CD14-positive monocyte (primary cell): ENCODE data around the gene PRL. TPM values are rescaled to one million over a fixed set of nuclear protein-coding genes. Genes with fewer than 3 reads are reported as not detected.

Source experiments
- DNase-seq, 3 donors: peaks; one replicate each; pipeline ENCODE4 v3.0.0-alpha.2; 2011 to 2022
- H2AFZ ChIP-seq: 2 replicates; pipeline ENCODE4 v1.6.0; 2012; ENCODE audit warnings: mild to moderate bottlenecking, low read depth, low read length, inconsistent platforms; ENCODE audit not compliant: insufficient read depth, poor library complexity, severe bottlenecking
- H3K27ac ChIP-seq, 2 donors: 1 replicate in 1 of 2; 2 replicates in 1 of 2; pipeline ENCODE4 v1.5.1; 2012 to 2013; ENCODE audit warnings: low read length in 2 of 2, control low read depth in 1 of 2, inconsistent platforms in 1 of 2, low read depth in 1 of 2, mild to moderate bottlenecking in 1 of 2
- H3K27me3 ChIP-seq, 2 donors: one replicate each; pipeline versions ENCODE4 v1.6.0 to v1.6.1; 2011 to 2013; ENCODE audit warnings: low read length in 2 of 2; ENCODE audit not compliant: control insufficient read depth in 2 of 2, insufficient read depth in 2 of 2
- H3K36me3 ChIP-seq, 2 donors: replicated peaks in 1 of 2; 1 replicate in 1 of 2; 2 replicates in 1 of 2; pipeline versions ENCODE4 v1.5.1 to v1.6.1; 2012 to 2013; ENCODE audit warnings: low read length in 2 of 2, control low read depth in 1 of 2, inconsistent platforms in 1 of 2, mild to moderate bottlenecking in 1 of 2; ENCODE audit not compliant: insufficient read depth in 2 of 2, control insufficient read depth in 1 of 2
- H3K4me1 ChIP-seq, 2 donors: 1 replicate in 1 of 2; 2 replicates in 1 of 2; pipeline versions ENCODE4 v1.5.1 to v1.6.1; 2012 to 2013; ENCODE audit warnings: low read length in 2 of 2, control low read depth in 1 of 2, inconsistent platforms in 1 of 2, mild to moderate bottlenecking in 1 of 2, moderate library complexity in 1 of 2; ENCODE audit not compliant: insufficient read depth in 2 of 2, control insufficient read depth in 1 of 2
- H3K4me2 ChIP-seq: replicated peaks from 2 replicates; pipeline ENCODE3; 2012; ENCODE audit warnings: low read length, moderate library complexity, mild to moderate bottlenecking; ENCODE audit not compliant: poor library complexity, severe bottlenecking; ENCODE audit errors: extremely low read depth
- H3K4me3 ChIP-seq, 3 experiments: fragments of 200-600 bp in 1 of 3; sonication (generic) in 1 of 3; replicated peaks in 1 of 3; 1 replicate in 2 of 3; 2 replicates in 1 of 3; pipeline ENCODE4 v1.5.1; 2011 to 2013; ENCODE audit warnings: low read length in 3 of 3, mild to moderate bottlenecking in 3 of 3, control low read depth in 2 of 3, low read depth in 2 of 3, inconsistent platforms in 1 of 3, moderate library complexity in 1 of 3
- H3K79me2 ChIP-seq: 2 replicates; pipeline ENCODE4 v1.6.0; 2012; ENCODE audit warnings: mild to moderate bottlenecking, control low read depth, inconsistent platforms, low read length, moderate library complexity; ENCODE audit not compliant: insufficient read depth
- H3K9ac ChIP-seq: 2 replicates; pipeline ENCODE4 v1.6.0; 2017; ENCODE audit warnings: low read length, mild to moderate bottlenecking; ENCODE audit not compliant: insufficient read depth, poor library complexity, severe bottlenecking
- H3K9me3 ChIP-seq, 2 donors: replicated peaks in 1 of 2; 1 replicate in 1 of 2; 2 replicates in 1 of 2; pipeline versions ENCODE4 v1.5.1 to v1.6.1; 2012 to 2013; ENCODE audit warnings: low read length in 2 of 2, control low read depth in 1 of 2; ENCODE audit not compliant: control insufficient read depth in 1 of 2, insufficient read depth in 1 of 2
- H4K20me1 ChIP-seq: 2 replicates; pipeline ENCODE4 v1.6.0; 2012; ENCODE audit warnings: mild to moderate bottlenecking, low read length, control low read depth, moderate library complexity; ENCODE audit not compliant: insufficient read depth
- H3K27ac Mint-ChIP-seq, 7 donors: one replicate each; pipeline ENCODE4 v1.8.0; 2020; ENCODE audit warnings: mild to moderate bottlenecking in 7 of 7, mixed read lengths in 7 of 7, moderate library complexity in 6 of 7, inconsistent platforms in 2 of 7
- H3K27me3 Mint-ChIP-seq, 3 donors: one replicate each; pipeline ENCODE4 v1.8.0; 2021 to 2022; ENCODE audit warnings: low read depth in 3 of 3, mild to moderate bottlenecking in 3 of 3, mixed read lengths in 3 of 3, moderate library complexity in 3 of 3, inconsistent platforms in 1 of 3
- H3K36me3 Mint-ChIP-seq, 2 donors: one replicate each; pipeline ENCODE4 v1.8.0; 2020; ENCODE audit warnings: mixed read lengths in 2 of 2, inconsistent platforms in 1 of 2, mild to moderate bottlenecking in 1 of 2
- H3K4me1 Mint-ChIP-seq: one replicate; pipeline ENCODE4 v1.8.0; 2020; ENCODE audit warnings: mild to moderate bottlenecking, mixed read lengths
- H3K4me3 Mint-ChIP-seq, 2 donors: one replicate each; pipeline ENCODE4 v1.8.0; 2020; ENCODE audit warnings: mild to moderate bottlenecking in 2 of 2, mixed read lengths in 2 of 2, moderate library complexity in 1 of 2
- H3K9me3 Mint-ChIP-seq, 7 donors: one replicate each; pipeline ENCODE4 v1.8.0; 2020 to 2022; ENCODE audit warnings: mixed read lengths in 7 of 7, mild to moderate bottlenecking in 6 of 7, moderate library complexity in 6 of 7, inconsistent platforms in 2 of 7
- CTCF ChIP-seq: fragments of 200-600 bp; IDR thresholded peaks from one replicate; pipeline ENCODE4 v1.8.0; 2022; ENCODE audit warnings: antibody characterized with exemption, mild to moderate bottlenecking
- WGBS: methylation state at CpG from one replicate; pipeline ENCODE4 v1.1.5; 2013; ENCODE audit warnings: missing lambda C conversion rate; ENCODE audit not compliant: insufficient coverage; 5-methylcytosine and 5-hydroxymethylcytosine counted together
- intact Hi-C, 2 donors: fragments of 100-400 bp; cut with micrococcal nuclease; formaldehyde crosslinking; loops; one replicate each; pipeline versions ENCODE4 v1.15.0 to v1.15.1; 2023
- polyA plus RNA-seq, 3 donors: library from polyadenylated mRNA; depleted of rRNA in 1 of 3; unstranded in 2 of 3; stranded (reverse) in 1 of 3; fragments of 300-500 nt in 2 of 3; fragments of >200 nt in 1 of 3; fragmentation: Illumina TruSeq in 2 of 3; gene quantifications; 1 replicate in 2 of 3; 2 replicates in 1 of 3; pipeline ENCODE4 v1.2.3, GENCODE V29; 2012 to 2021

PRL gene
- polyA plus RNA-seq, 3 donors, result 0.13 to 0.42 TPM; not detected in 1

- Mint-ChIP-seq H3K27ac (no peak overlapping the region), H3K27me3 (peaks cover 0 to 2% (median 0%) of the 10 kb centered on the region in 3 donors), H3K4me1 (peaks cover 4% of the 10 kb centered on the region), H3K4me3 (no peak overlapping the region), H3K9me3 (peaks cover 0 to 16% (median 7%) of the 10 kb centered on the region in 7 donors), H3K36me3 (no peaks in the 10 kb centered on the region)
- WGBS, result no CpG with 5 or more reads among the region's 4 CpGs
- Histone ChIP-seq H2AFZ (no peak overlapping the region), H3K36me3 (no peaks in the 10 kb centered on the region), H3K27ac (no peak overlapping the region), H3K9ac (no peak overlapping the region), H3K79me2 (no peaks in the 10 kb centered on the region), H3K4me1 (no peaks in the 10 kb centered on the region), H3K4me2 (no peak overlapping the region), H3K27me3 (no peaks in the 10 kb centered on the region), H3K4me3 (no peak overlapping the region), H3K9me3 (peaks cover 0 to 6% of the 10 kb centered on the region in 2 donors), H4K20me1 (no peaks in the 10 kb centered on the region)
- DNase-seq, result no peak
- intact Hi-C loops, result no loop called here
- TF ChIP-seq CTCF, result no peak
Observed at GRCh38 chr6:22330941-22331340, 34.1 kb upstream of the PRL start.

GRCh38 chr6:22328474-22328873 lies 31.6 kb upstream of the PRL start:
- no peaks in the 10 kb centered on the region for H4K20me1 ChIP-seq
- 100% methylated on average over 1 of the region's 5 CpGs for WGBS
- Mint-ChIP-seq H3K36me3 (no peaks in the 10 kb centered on the region), H3K4me1 (no peaks in the 10 kb centered on the region), H3K4me3 (no peak overlapping the region), H3K9me3 (peaks cover 4 to 19% (median 7%) of the 10 kb centered on the region in 7 donors), H3K27me3 (peaks cover 0 to 2% (median 0%) of the 10 kb centered on the region in 3 donors), H3K27ac (no peak overlapping the region)
- no peaks in the 10 kb centered on the region for H3K4me1 ChIP-seq
- no peaks in the 10 kb centered on the region for H3K79me2 ChIP-seq
- H3K27me3 ChIP-seq, result no peaks in the 10 kb centered on the region
- no peak for TF ChIP-seq CTCF
- no peak overlapping the region for H3K4me3 ChIP-seq
- intact Hi-C loops, result no loop called here
- H3K9ac ChIP-seq, result no peak overlapping the region
- no peak overlapping the region for H3K27ac ChIP-seq
- H2AFZ ChIP-seq, result no peak overlapping the region
- H3K4me2 ChIP-seq, result no peak overlapping the region
- DNase-seq, result no peak
- H3K9me3 ChIP-seq, result peaks cover 0 to 9% of the 10 kb centered on the region in 2 donors
- H3K36me3 ChIP-seq, result no peaks in the 10 kb centered on the region
